ENCODE results near the gene LRRC10B.
"Not testable (repeated sequence)": the region's sequence is repeated elsewhere in the genome, so short reads cannot be mapped to it uniquely, and the experiment has no call there.

The LRRC10B gene

GRCh38 chr11:61507962-61508861 is at the start of gene LRRC10B:
TSS of gene LRRC10B (plus strand) at chr11:61508749. CDS start at chr11:61508999, 250 bp downstream.
- DNase-seq, result peak; percentile 66

GRCh38 chr11:61460474-61460881 is 48.1 kb upstream of the LRRC10B start:
- no peak for DNase-seq

GRCh38 chr11:61460986-61461385 is 47.6 kb upstream of the LRRC10B start:
- DNase-seq, result no peak

GRCh38 chr11:61467602-61468001 is 40.9 kb upstream of the LRRC10B start:
- DNase-seq, result not testable (repeated sequence)

GRCh38 chr11:61468002-61468401 is 40.5 kb upstream of the LRRC10B start:
- DNase-seq, result no peak

- DNase-seq, result no peak
Measured at GRCh38 chr11:61472282-61472681, 36.3 kb upstream of the LRRC10B start.

- DNase-seq, result no peak
Measured at GRCh38 chr11:61472868-61473267, 35.7 kb upstream of the LRRC10B start.

- DNase-seq, result no peak
Measured at GRCh38 chr11:61473370-61474012, 35.1 kb upstream of the LRRC10B start.

- DNase-seq, result no peak
Measured at GRCh38 chr11:61474013-61474643, 34.4 kb upstream of the LRRC10B start.

GRCh38 chr11:61475433-61475832 is 33.1 kb upstream of the LRRC10B start:
- no peak for DNase-seq

- DNase-seq, result no peak
Measured at GRCh38 chr11:61476371-61476770, 32.2 kb upstream of the LRRC10B start.

GRCh38 chr11:61477126-61477525 is 31.4 kb upstream of the LRRC10B start:
- DNase-seq, result no peak

GRCh38 chr11:61477727-61478148 is 30.8 kb upstream of the LRRC10B start:
- DNase-seq, result peak; percentile 77

- not testable (repeated sequence) for DNase-seq
Measured at GRCh38 chr11:61479360-61480058, 29.0 kb upstream of the LRRC10B start.

- no peak for DNase-seq
Measured at GRCh38 chr11:61480261-61480993, 28.1 kb upstream of the LRRC10B start.

GRCh38 chr11:61480994-61481335 is 27.6 kb upstream of the LRRC10B start:
- DNase-seq, result no peak

GRCh38 chr11:61481806-61482205 is 26.7 kb upstream of the LRRC10B start:
- DNase-seq, result no peak

- peak; percentile 63 for DNase-seq
Measured at GRCh38 chr11:61482513-61482912, 26.0 kb upstream of the LRRC10B start.

- no peak for DNase-seq
Measured at GRCh38 chr11:61484541-61484940, 24.0 kb upstream of the LRRC10B start.

GRCh38 chr11:61485080-61485479 is 23.5 kb upstream of the LRRC10B start:
- no peak for DNase-seq

- DNase-seq, result no peak
Measured at GRCh38 chr11:61486011-61486620, 22.4 kb upstream of the LRRC10B start.

GRCh38 chr11:61486779-61487178 is 21.8 kb upstream of the LRRC10B start:
- no peak for DNase-seq
